ENCODE results near the gene ZNRD2. TPM values are rescaled to one million over a fixed set of nuclear protein-coding genes. Genes with fewer than 3 reads are reported as not detected.
A peak's percentile ranks its signal among the peaks of the same experiment; 100 is the strongest.

ZNRD2 gene
- total RNA-seq, 2 donors from 2014 or later: 30.3 to 39.0 TPM

DNA sequence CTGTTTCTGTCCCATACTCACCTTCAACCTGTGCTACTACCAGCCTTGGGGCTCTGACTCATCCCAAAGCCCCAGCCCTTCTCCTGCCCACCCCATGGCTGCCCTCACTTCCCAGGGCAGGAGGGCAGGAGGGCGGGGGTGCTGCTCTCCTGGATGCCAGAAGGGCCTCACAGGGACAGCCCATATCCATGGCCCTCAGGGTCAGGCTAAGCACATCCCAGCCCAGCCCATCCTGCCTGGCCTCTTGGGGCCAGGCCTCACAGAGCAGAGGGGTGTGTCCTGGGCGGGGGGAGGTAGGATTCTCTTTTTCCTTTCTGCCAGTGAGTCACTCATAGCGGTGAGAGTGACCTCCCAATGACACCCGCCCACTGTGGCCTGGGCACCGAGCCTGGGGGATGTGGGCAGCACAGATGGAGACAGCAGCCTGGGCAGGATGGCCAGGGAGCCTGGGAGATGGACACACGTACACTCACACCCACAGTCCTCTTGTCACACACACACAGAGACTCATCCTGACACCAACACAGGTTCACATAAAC lies 14.5 kb upstream of the ZNRD2 start:
- H3K27ac Mint-ChIP-seq: peak overlapping the region; percentile 96
- H3K27me3 Mint-ChIP-seq: no peaks in the 10 kb centered on the region
- DNase-seq (no peak), ATAC-seq (no peak)
- H3K4me1 Mint-ChIP-seq: peaks cover 63% of the 10 kb centered on the region
- H3K4me3 Mint-ChIP-seq: peak overlapping the region; percentile 91
- H3K36me3 Mint-ChIP-seq (ENCODE audit: low read depth): no peaks in the 10 kb centered on the region
- H3K9me3 ChIP-seq (ENCODE audit: control insufficient read depth, low read length, poor library complexity, severe bottlenecking): no peaks in the 10 kb centered on the region

- Mint-ChIP-seq H3K27ac (peak overlapping the region; percentile 96), H3K27me3 (no peaks in the 10 kb centered on the region), H3K36me3 (ENCODE audit: low read depth) (no peaks in the 10 kb centered on the region), H3K4me3 (peak overlapping the region; percentile 91), H3K4me1 (peaks cover 58% of the 10 kb centered on the region)
- DNase-seq (no peak), ATAC-seq (no peak)
- no peaks in the 10 kb centered on the region for H3K9me3 ChIP-seq (ENCODE audit: control insufficient read depth, low read length, poor library complexity, severe bottlenecking)
Measured at GRCh38 chr11:65556470-65557279, 13.6 kb upstream of the ZNRD2 start.

GRCh38 chr11:65557280-65558001 lies 12.8 kb upstream of the ZNRD2 start:
- no peaks in the 10 kb centered on the region for H3K27me3 Mint-ChIP-seq
- ATAC-seq: no peak
- peak overlapping the region; percentile 91 for H3K4me3 Mint-ChIP-seq
- DNase-seq: no peak
- no peaks in the 10 kb centered on the region for H3K36me3 Mint-ChIP-seq (ENCODE audit: low read depth)
- H3K4me1 Mint-ChIP-seq: peaks cover 53% of the 10 kb centered on the region
- H3K9me3 ChIP-seq (ENCODE audit: control insufficient read depth, low read length, poor library complexity, severe bottlenecking): no peaks in the 10 kb centered on the region
- H3K27ac Mint-ChIP-seq: peak overlapping the region; percentile 96

GRCh38 chr11:65558002-65558929 lies 12.0 kb upstream of the ZNRD2 start, which contains the start of gene LTBP3:
Gene LTBP3 (minus strand): TSS chr11:65558359. CDS start chr11:65557959, 400 bp downstream.
- peak within 1 kb of the TSS; percentile 91 for H3K4me3 Mint-ChIP-seq
- peak; percentile 56 for ATAC-seq
- H3K9me3 ChIP-seq (ENCODE audit: control insufficient read depth, low read length, poor library complexity, severe bottlenecking): no peaks in the 10 kb centered on the region
- H3K27me3 Mint-ChIP-seq: no peaks in the 10 kb centered on the region
- DNase-seq: peak in 2 of 3 donors; percentile 39 to 46
- peaks cover 49% of the 10 kb centered on the region for H3K4me1 Mint-ChIP-seq
- peak within 1 kb of the TSS; percentile 96 for H3K27ac Mint-ChIP-seq
- H3K36me3 Mint-ChIP-seq (ENCODE audit: low read depth): no peaks in the 10 kb centered on the region

GRCh38 chr11:65558930-65559509 lies 11.3 kb upstream of the ZNRD2 start:
- DNase-seq: no peak

GRCh38 chr11:65559535-65559934 lies 10.7 kb upstream of the ZNRD2 start:
- peaks cover 46% of the 10 kb centered on the region for H3K4me1 Mint-ChIP-seq
- no peaks in the 10 kb centered on the region for H3K36me3 Mint-ChIP-seq (ENCODE audit: low read depth)
- peak overlapping the region; percentile 96 for H3K27ac Mint-ChIP-seq
- no peak for DNase-seq
- no peaks in the 10 kb centered on the region for H3K27me3 Mint-ChIP-seq
- H3K4me3 Mint-ChIP-seq: peak overlapping the region; percentile 77
- no peak for ATAC-seq
- no peaks in the 10 kb centered on the region for H3K9me3 ChIP-seq (ENCODE audit: control insufficient read depth, low read length, poor library complexity, severe bottlenecking)

More at GRCh38 chr11:65558930-65559509, 11.3 kb upstream of the ZNRD2 start:
- Mint-ChIP-seq H3K36me3 (ENCODE audit: low read depth) (no peaks in the 10 kb centered on the region), H3K27ac (peak overlapping the region; percentile 96), H3K4me1 (peaks cover 50% of the 10 kb centered on the region), H3K27me3 (no peaks in the 10 kb centered on the region), H3K4me3 (peak overlapping the region; percentile 77)
- no peaks in the 10 kb centered on the region for H3K9me3 ChIP-seq (ENCODE audit: control insufficient read depth, low read length, poor library complexity, severe bottlenecking)
- ATAC-seq: no peak

- ATAC-seq (no peak), DNase-seq (no peak)
- Mint-ChIP-seq H3K4me1 (peaks cover 43% of the 10 kb centered on the region), H3K4me3 (peak overlapping the region; percentile 49), H3K27ac (peak overlapping the region; percentile 96), H3K36me3 (ENCODE audit: low read depth) (no peaks in the 10 kb centered on the region), H3K27me3 (no peaks in the 10 kb centered on the region)
- H3K9me3 ChIP-seq (ENCODE audit: control insufficient read depth, low read length, poor library complexity, severe bottlenecking): no peaks in the 10 kb centered on the region
Measured at GRCh38 chr11:65559951-65560537, 10.2 kb upstream of the ZNRD2 start.

GRCh38 chr11:65560555-65561418 lies 9.5 kb upstream of the ZNRD2 start:
- H3K36me3 Mint-ChIP-seq (ENCODE audit: low read depth): no peaks in the 10 kb centered on the region
- ATAC-seq (no peak), DNase-seq (no peak)
- H3K4me1 Mint-ChIP-seq: peaks cover 42% of the 10 kb centered on the region
- H3K9me3 ChIP-seq (ENCODE audit: control insufficient read depth, low read length, poor library complexity, severe bottlenecking): no peaks in the 10 kb centered on the region
- H3K27ac Mint-ChIP-seq: peak overlapping the region; percentile 96
- H3K4me3 Mint-ChIP-seq: peak overlapping the region; percentile 49
- no peaks in the 10 kb centered on the region for H3K27me3 Mint-ChIP-seq

GRCh38 chr11:65562020-65562419 lies 8.3 kb upstream of the ZNRD2 start:
- ATAC-seq (no peak), DNase-seq (no peak)
- H3K4me1 Mint-ChIP-seq: peaks cover 37% of the 10 kb centered on the region
- H3K9me3 ChIP-seq (ENCODE audit: control insufficient read depth, low read length, poor library complexity, severe bottlenecking): no peaks in the 10 kb centered on the region
- H3K27me3 Mint-ChIP-seq: no peaks in the 10 kb centered on the region
- H3K36me3 Mint-ChIP-seq (ENCODE audit: low read depth): no peaks in the 10 kb centered on the region
- no peak overlapping the region for H3K27ac Mint-ChIP-seq
- peak overlapping the region; percentile 67 for H3K4me3 Mint-ChIP-seq

- DNase-seq (no peak), ATAC-seq (no peak)
- Mint-ChIP-seq H3K36me3 (ENCODE audit: low read depth) (no peaks in the 10 kb centered on the region), H3K27ac (no peak overlapping the region), H3K27me3 (no peaks in the 10 kb centered on the region), H3K4me1 (peaks cover 32% of the 10 kb centered on the region), H3K4me3 (no peak overlapping the region)
- H3K9me3 ChIP-seq (ENCODE audit: control insufficient read depth, low read length, poor library complexity, severe bottlenecking): no peaks in the 10 kb centered on the region
Measured at GRCh38 chr11:65562788-65563187, 7.5 kb upstream of the ZNRD2 start.

DNA sequence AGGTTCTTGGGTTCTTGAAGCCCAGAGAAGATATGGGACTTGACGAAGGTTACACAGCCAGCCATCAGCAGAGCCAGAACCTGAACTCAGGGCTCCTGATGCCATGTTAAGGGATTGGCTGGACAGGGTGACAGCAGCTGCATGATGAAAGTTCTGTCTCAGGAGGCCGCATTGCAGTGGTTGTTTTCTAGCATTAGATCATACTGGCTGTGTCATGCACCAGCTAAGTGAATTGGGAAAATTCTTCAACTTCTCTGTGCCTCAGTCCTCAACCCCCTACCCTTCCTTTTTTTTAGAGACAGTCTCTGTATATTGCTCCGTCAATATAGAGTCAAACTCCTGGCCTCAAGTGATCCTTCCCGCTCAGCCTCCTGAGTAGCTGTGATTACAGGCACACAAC lies 6.7 kb upstream of the ZNRD2 start:
- H3K9me3 ChIP-seq (ENCODE audit: control insufficient read depth, low read length, poor library complexity, severe bottlenecking): no peaks in the 10 kb centered on the region
- Mint-ChIP-seq H3K4me1 (peaks cover 36% of the 10 kb centered on the region), H3K36me3 (ENCODE audit: low read depth) (no peaks in the 10 kb centered on the region), H3K27me3 (no peaks in the 10 kb centered on the region), H3K4me3 (no peak overlapping the region), H3K27ac (peak overlapping the region; percentile 99)
- DNase-seq (no peak), ATAC-seq (no peak)
